ENCODE measurements around the gene CMAS. TPM values are rescaled to one million over a fixed set of nuclear protein-coding genes. Genes with fewer than 3 reads are reported as not detected.

CMAS gene
- total and polyA plus RNA-seq, 2 of the 8 experiments (the other 6 are each of a cell fraction or from before 2014, with no cell fraction given): 13.2 to 59.8 TPM

DNA sequence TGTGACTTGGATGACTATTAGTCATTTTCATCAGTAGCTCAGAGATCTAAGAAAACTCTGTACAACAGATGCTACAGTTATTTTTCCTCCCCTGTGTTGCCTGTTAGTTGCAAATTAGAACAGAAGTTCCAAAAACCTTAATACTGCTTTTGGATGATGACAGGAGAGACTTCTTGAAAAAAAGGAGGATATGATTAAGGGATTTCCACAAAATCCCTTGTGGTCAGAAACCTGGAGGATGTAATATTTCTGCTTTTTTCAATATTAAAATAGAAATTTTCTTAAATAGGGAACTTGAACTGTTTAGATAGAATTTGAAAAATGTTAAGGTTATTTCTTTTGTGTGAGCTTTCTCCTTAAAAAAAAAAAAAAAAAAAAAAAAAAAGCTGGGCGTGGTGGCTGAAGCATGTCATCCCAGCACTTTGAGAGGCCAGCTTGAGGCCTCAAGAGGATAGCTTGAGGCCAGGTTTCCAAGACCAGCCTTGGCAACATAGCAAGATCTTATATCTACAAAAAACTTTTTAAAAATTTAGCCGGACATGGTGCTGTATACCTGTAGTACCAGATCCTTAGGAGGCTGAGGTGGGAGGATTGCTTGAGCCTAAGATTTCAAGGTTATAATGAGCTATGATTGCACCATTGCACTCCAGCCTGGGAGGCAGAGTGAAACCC lies 14.1 kb downstream of the CMAS start:
- WGBS, 2 experiments (ENCODE audit: extremely low coverage in 1 of 2, insufficient coverage in 1 of 2, insufficient read length in 1 of 2, insufficient replicate concordance in 2 of 2, low coverage in 1 of 2, low lambda C conversion rate in 2 of 2, missing lambda C conversion rate in 1 of 2): 81% methylated on average over 2 of the region's 2 CpGs; no CpG with 5 or more reads in 1 of the 2 experiments
- H3K27me3 ChIP-seq (replicated peaks in 1 of 4; ENCODE audit: control insufficient read depth in 3 of 4, extremely low read depth in 1 of 4, insufficient read depth in 3 of 4, low read length in 3 of 4): no peaks in the 10 kb centered on the region
- FAIRE-seq: no peak

More for the DNA sequence above, 14.1 kb downstream of the CMAS start:
- H3K18ac ChIP-seq (ENCODE audit: extremely low read depth, low read length): no peak overlapping the region
- no peak overlapping the region for H4K8ac ChIP-seq (ENCODE audit: extremely low read depth, insufficient read depth, low read length)
- no peak overlapping the region for H3K4ac ChIP-seq (replicated peaks; ENCODE audit: insufficient read length, low read depth, low read length)
- H3K79me2 ChIP-seq (ENCODE audit: control insufficient read depth in 1 of 2, insufficient read depth in 2 of 2, low read length in 2 of 2): no peaks in the 10 kb centered on the region
- no peaks in the 10 kb centered on the region for H4K20me1 ChIP-seq (replicated peaks in 1 of 2; ENCODE audit: control insufficient read depth in 1 of 2, insufficient read depth in 2 of 2, low read length in 2 of 2)
- no peaks in the 10 kb centered on the region for H3K4me1 ChIP-seq (replicated peaks in 1 of 4; ENCODE audit: control insufficient read depth in 3 of 4, insufficient read depth in 4 of 4, low read length in 3 of 4)
- no peak overlapping the region for H2AFZ ChIP-seq (ENCODE audit: low read length)
- no peak overlapping the region for H3K14ac ChIP-seq (ENCODE audit: insufficient read length)
- peaks cover 3 to 66% (median 14%) of the 10 kb centered on the region in 4 experiments; a peak in 7 of 8 replicates for H3K36me3 ChIP-seq (ENCODE audit: control insufficient read depth in 2 of 4, insufficient read depth in 4 of 4, low read length in 3 of 4)
- H3K23me2 ChIP-seq (ENCODE audit: low read depth, low read length): no peaks in the 10 kb centered on the region; the same call in 1 of the 2 replicates
- no peak for DNase-seq (ENCODE audit: low read depth in 1 of 2, low spot score in 2 of 2)
- H2BK20ac ChIP-seq (ENCODE audit: low read length): no peak overlapping the region
- TF ChIP-seq EZH2 (IDR thresholded peaks at IDR 0.05; ENCODE audit: low read depth, low read length, severe bottlenecking) (no peak), RFX5 (IDR thresholded peaks at IDR 0.05; ENCODE audit: borderline replicate concordance, low read depth, low read length) (no peak), KDM5A (IDR thresholded peaks at IDR 0.05; ENCODE audit: low read length) (no peak)
- H3K56ac ChIP-seq (replicated peaks; ENCODE audit: insufficient read length, low read depth, low read length): no peak overlapping the region
- no peak overlapping the region for H3K4me2 ChIP-seq (ENCODE audit: insufficient read depth in 1 of 2, low read depth in 2 of 2, low read length in 2 of 2)
- no peak overlapping the region for H3K4me3 ChIP-seq (ENCODE audit: extremely low read depth in 1 of 4, insufficient read depth in 2 of 4, low read depth in 3 of 4, low read length in 4 of 4)
- no peak overlapping the region for H3K9ac ChIP-seq (replicated peaks in 1 of 4; ENCODE audit: extremely low read depth in 1 of 4, low read depth in 3 of 4, low read length in 3 of 4)
- no peak overlapping the region for H2BK120ac ChIP-seq (replicated peaks; ENCODE audit: low read depth, low read length)
- H2AK5ac ChIP-seq (ENCODE audit: low read depth, low read length): no peak overlapping the region
- no peak overlapping the region for H4K5ac ChIP-seq (ENCODE audit: insufficient read length, low read depth, low read length)
- H2BK15ac ChIP-seq (ENCODE audit: low read length): no peak overlapping the region
- no peak overlapping the region for H2BK12ac ChIP-seq (ENCODE audit: low read depth, low read length)
- CTCF ChIA-PET (ENCODE audit: partially characterized antibody): interaction anchor here (1.0 to 1.2 kb wide), 2 partner anchors 61 to 177 kb away, joined by 3 read pairs; no protein-coding TSS in a partner anchor
- POLR2A ChIA-PET (ENCODE audit: partially characterized antibody): interaction anchor here (0.6 to 1.4 kb wide), 3 partner anchors 9 to 408 kb away, joined by 3 to 4 read pairs (median 3); no protein-coding TSS in a partner anchor
- H4K91ac ChIP-seq (replicated peaks; ENCODE audit: insufficient read length, low read length): no peak overlapping the region
- H3K23ac ChIP-seq (ENCODE audit: insufficient read length): no peak overlapping the region
- H3K9me3 ChIP-seq (ENCODE audit: insufficient read depth in 2 of 2, low read depth in 1 of 2, low read length in 1 of 2): no peaks in the 10 kb centered on the region
- no peak overlapping the region for H3K27ac ChIP-seq (ENCODE audit: low read depth, low read length)
- H3K79me1 ChIP-seq (ENCODE audit: low read depth, low read length): no peaks in the 10 kb centered on the region
- no peak overlapping the region for H2BK5ac ChIP-seq (ENCODE audit: low read depth, low read length)
